Measurements from ENCODE around the gene TMEM45A.

TMEM45A gene

GRCh38 chr3:100457811-100458210 lies 34.6 kb upstream of the TMEM45A start:
- H4K20me1 ChIP-seq (ENCODE audit: insufficient read depth, low read length): no peaks in the 10 kb centered on the region

DNA sequence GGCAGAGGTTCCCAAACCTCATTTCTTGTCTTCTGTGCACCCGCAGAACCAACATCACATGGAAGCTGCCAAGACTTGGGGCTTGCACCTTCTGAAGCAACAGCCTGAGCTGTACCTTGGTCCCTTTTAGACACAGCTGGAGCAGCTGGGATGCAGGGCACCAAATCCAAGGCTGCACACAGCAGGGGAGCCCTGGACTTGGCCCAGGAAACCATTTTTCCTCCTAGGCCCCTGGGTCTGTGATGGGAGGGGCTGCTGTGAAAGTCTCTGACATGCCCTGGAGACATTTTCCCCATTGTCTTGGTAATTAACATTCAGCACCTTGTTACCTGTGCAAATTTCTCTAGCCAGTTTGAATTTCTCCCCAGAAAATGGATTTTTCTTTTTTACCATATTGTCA lies 33.6 kb upstream of the TMEM45A start:
- Histone ChIP-seq H3K4me1 (ENCODE audit: low read length) (peaks cover 41% of the 10 kb centered on the region), H3K27ac (ENCODE audit: low read length) (no peak overlapping the region), H3K9me3 (ENCODE audit: insufficient read depth, low read length) (no peaks in the 10 kb centered on the region), H3K4me2 (ENCODE audit: low read length) (no peak overlapping the region), H2AFZ (ENCODE audit: low read depth, low read length) (no peak overlapping the region), H3K4me3 (ENCODE audit: low read length) (no peak overlapping the region), H3K27me3 (ENCODE audit: low read depth, low read length) (no peaks in the 10 kb centered on the region), H4K20me1 (ENCODE audit: insufficient read depth, low read length) (no peaks in the 10 kb centered on the region), H3K36me3 (replicated peaks; ENCODE audit: low read depth, low read length) (no peaks in the 10 kb centered on the region), H3K9ac (ENCODE audit: low read length) (no peak overlapping the region), H3K79me2 (ENCODE audit: low read length) (no peaks in the 10 kb centered on the region)
- TF ChIP-seq EZH2phosphoT487 (IDR thresholded peaks at IDR 0.05; ENCODE audit: low read depth) (no peak), CTCF (IDR thresholded peaks at IDR 0.05; ENCODE audit: low read depth, low read length) (no peak)

More at GRCh38 chr3:100457811-100458210, 34.6 kb upstream of the TMEM45A start:
- Histone ChIP-seq H3K79me2 (ENCODE audit: low read length) (no peaks in the 10 kb centered on the region), H3K4me3 (ENCODE audit: low read length) (no peak overlapping the region), H3K4me1 (ENCODE audit: low read length) (peaks cover 41% of the 10 kb centered on the region), H3K27ac (ENCODE audit: low read length) (no peak overlapping the region), H3K9ac (ENCODE audit: low read length) (no peak overlapping the region), H3K27me3 (ENCODE audit: low read depth, low read length) (no peaks in the 10 kb centered on the region), H3K36me3 (replicated peaks; ENCODE audit: low read depth, low read length) (no peaks in the 10 kb centered on the region), H3K4me2 (ENCODE audit: low read length) (no peak overlapping the region), H3K9me3 (ENCODE audit: insufficient read depth, low read length) (no peaks in the 10 kb centered on the region), H2AFZ (ENCODE audit: low read depth, low read length) (no peak overlapping the region)
- TF ChIP-seq EZH2phosphoT487 (IDR thresholded peaks at IDR 0.05; ENCODE audit: low read depth): no peak
- TF ChIP-seq CTCF (IDR thresholded peaks at IDR 0.05; ENCODE audit: low read depth, low read length): no peak

GRCh38 chr3:100463002-100463401 lies 29.4 kb upstream of the TMEM45A start:
- no peak overlapping the region for H3K9ac ChIP-seq (ENCODE audit: low read length)
- no peaks in the 10 kb centered on the region for H3K9me3 ChIP-seq (ENCODE audit: insufficient read depth, low read length)
- H2AFZ ChIP-seq (ENCODE audit: low read depth, low read length): no peak overlapping the region
- H3K36me3 ChIP-seq (replicated peaks; ENCODE audit: low read depth, low read length): no peaks in the 10 kb centered on the region
- no peaks in the 10 kb centered on the region for H3K79me2 ChIP-seq (ENCODE audit: low read length)
- H3K4me3 ChIP-seq (ENCODE audit: low read length): peak overlapping the region; percentile 28
- H3K4me1 ChIP-seq (ENCODE audit: low read length): peaks cover 21% of the 10 kb centered on the region
- H3K4me2 ChIP-seq (ENCODE audit: low read length): peak overlapping the region; percentile 29
- no peaks in the 10 kb centered on the region for H3K27me3 ChIP-seq (ENCODE audit: low read depth, low read length)
- H4K20me1 ChIP-seq (ENCODE audit: insufficient read depth, low read length): no peaks in the 10 kb centered on the region
- TF ChIP-seq CTCF (IDR thresholded peaks at IDR 0.05; ENCODE audit: low read depth, low read length) (peak; percentile 86), EZH2phosphoT487 (IDR thresholded peaks at IDR 0.05; ENCODE audit: low read depth) (no peak)
- H3K27ac ChIP-seq (ENCODE audit: low read length): no peak overlapping the region

DNA sequence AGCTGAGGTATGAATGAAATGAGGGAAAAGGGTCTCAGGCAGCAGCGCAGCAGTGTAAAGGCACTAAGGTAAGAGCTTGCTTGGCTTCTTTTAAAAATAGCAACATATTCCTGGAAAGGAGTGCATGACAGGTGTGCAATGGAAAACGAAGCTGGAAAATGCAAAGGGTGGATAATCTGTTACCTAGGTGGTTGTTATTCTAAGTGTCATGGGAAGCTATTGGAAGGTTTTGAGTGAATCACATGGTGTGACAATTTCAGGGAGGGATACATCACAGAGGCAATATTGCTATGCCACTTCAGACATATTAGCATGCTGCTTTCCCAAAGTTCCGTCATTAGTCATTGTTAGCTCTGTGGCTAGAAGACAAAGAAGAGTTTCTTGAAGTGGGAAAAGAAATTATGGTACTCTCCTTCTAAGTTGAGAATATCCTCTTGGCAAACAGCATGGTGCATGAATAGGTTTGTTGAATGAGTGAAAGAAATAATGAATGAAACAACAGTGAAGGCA lies 28.7 kb upstream of the TMEM45A start:
- Histone ChIP-seq H3K4me3 (ENCODE audit: low read length) (no peak overlapping the region), H3K79me2 (ENCODE audit: low read length) (no peaks in the 10 kb centered on the region), H3K36me3 (replicated peaks; ENCODE audit: low read depth, low read length) (no peaks in the 10 kb centered on the region), H2AFZ (ENCODE audit: low read depth, low read length) (no peak overlapping the region), H3K4me1 (ENCODE audit: low read length) (peaks cover 21% of the 10 kb centered on the region), H3K4me2 (ENCODE audit: low read length) (no peak overlapping the region), H3K9me3 (ENCODE audit: insufficient read depth, low read length) (no peaks in the 10 kb centered on the region), H3K27me3 (ENCODE audit: low read depth, low read length) (no peaks in the 10 kb centered on the region), H3K27ac (ENCODE audit: low read length) (no peak overlapping the region), H4K20me1 (ENCODE audit: insufficient read depth, low read length) (no peaks in the 10 kb centered on the region), H3K9ac (ENCODE audit: low read length) (no peak overlapping the region)
- TF ChIP-seq CTCF (IDR thresholded peaks at IDR 0.05; ENCODE audit: low read depth, low read length) (no peak), EZH2phosphoT487 (IDR thresholded peaks at IDR 0.05; ENCODE audit: low read depth) (no peak)

Data from OCI-LY3 (cell line).